Activated naive CD4-positive, alpha-beta T cell treated with anti-CD3 and anti-CD28 coated beads, Interleukin-2, amount 50 U/mL, for 24 hours (primary cell): ENCODE data around the gene SNX13.
"Not testable (repeated sequence)": the region's sequence is repeated elsewhere in the genome, so short reads cannot be mapped to it uniquely, and the experiment has no call there.

ENCODE experiments used
- H3K27ac Mint-ChIP-seq: one replicate; pipeline ENCODE4 v1.8.0; 2021; ENCODE audit warnings: mild to moderate bottlenecking, mixed read lengths
- H3K27me3 Mint-ChIP-seq: one replicate; pipeline ENCODE4 v1.8.0; 2021; ENCODE audit warnings: mixed read lengths
- H3K36me3 Mint-ChIP-seq: one replicate; pipeline ENCODE4 v1.8.0; 2021; ENCODE audit warnings: mixed read lengths
- H3K4me1 Mint-ChIP-seq: one replicate; pipeline ENCODE4 v1.8.0; 2021; ENCODE audit warnings: mixed read lengths
- H3K4me3 Mint-ChIP-seq: one replicate; pipeline ENCODE4 v1.8.0; 2021; ENCODE audit warnings: mild to moderate bottlenecking, mixed read lengths
- H3K9me3 Mint-ChIP-seq: one replicate; pipeline ENCODE4 v1.8.0; 2021; ENCODE audit warnings: mixed read lengths

The SNX13 gene

DNA sequence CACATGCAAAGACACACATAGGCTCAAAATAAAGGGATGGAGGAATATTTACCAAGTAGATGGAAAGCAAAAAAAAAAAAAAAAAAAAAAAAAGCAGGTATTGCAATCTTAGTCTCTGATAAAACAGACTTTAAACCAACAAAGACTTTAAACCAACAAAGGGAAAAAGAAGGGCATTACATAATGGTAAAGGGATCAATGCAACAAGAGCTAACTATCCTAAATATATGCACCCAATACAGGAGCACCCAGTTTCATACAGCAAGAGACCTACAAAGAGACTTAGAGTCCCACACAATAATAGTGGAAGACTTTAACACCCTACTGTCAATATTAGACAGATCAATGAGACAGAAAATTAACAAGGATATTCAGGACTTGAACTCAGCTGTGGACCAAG is 131.1 kb downstream of the SNX13 start:
- H3K4me3 Mint-ChIP-seq, H3K27ac Mint-ChIP-seq, H3K27me3 Mint-ChIP-seq, H3K9me3 Mint-ChIP-seq: not testable (repeated sequence)
- Mint-ChIP-seq H3K4me1 (peaks cover 19% of the 10 kb centered on the region), H3K36me3 (peaks cover 52% of the 10 kb centered on the region)

DNA sequence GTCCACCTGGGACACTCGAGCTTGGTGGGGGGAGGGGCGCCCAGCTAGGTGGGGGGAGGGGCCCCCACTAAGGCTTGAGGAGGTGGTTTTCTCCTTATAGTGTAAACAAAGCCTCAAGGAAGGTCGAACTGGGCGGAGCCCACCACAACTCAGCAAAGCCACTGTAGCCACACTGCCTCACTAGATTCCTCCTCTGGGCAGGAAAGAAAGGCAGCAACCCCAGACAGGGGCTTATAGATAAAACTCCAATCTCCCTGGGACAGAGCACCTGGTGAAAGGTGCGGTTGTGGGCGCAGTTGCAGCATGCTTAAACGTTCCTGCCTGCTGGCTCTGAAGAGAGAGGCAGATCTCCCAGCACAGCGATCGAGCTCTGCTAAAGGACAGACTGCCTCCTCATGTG is 133.1 kb downstream of the SNX13 start:
- H3K9me3 Mint-ChIP-seq = no peaks in the 10 kb centered on the region
- H3K27me3 Mint-ChIP-seq = no peaks in the 10 kb centered on the region
- H3K36me3 Mint-ChIP-seq = peaks cover 46% of the 10 kb centered on the region
- no peak overlapping the region for H3K27ac Mint-ChIP-seq
- peaks cover 19% of the 10 kb centered on the region for H3K4me1 Mint-ChIP-seq
- no peak overlapping the region for H3K4me3 Mint-ChIP-seq

DNA sequence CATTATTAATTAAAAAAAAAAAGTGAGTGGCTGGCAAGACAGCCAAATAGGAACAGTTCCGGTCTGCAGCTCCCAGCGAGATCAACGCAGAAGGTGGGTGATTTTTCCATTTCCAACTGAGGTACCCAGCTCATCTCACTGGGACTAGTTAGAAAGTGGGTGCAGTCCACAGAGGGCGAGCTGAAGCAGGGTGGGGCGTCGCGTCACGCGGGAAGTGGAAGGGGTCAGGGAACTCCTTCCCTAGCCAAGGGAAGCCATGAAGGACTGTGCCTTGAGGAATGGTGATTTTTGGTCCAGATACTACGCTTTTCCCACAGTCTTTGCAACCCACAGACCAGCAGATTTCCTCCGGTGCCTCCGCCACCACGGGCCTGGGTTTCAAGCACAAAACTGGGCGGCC is 133.7 kb downstream of the SNX13 start:
- H3K27ac Mint-ChIP-seq = no peak overlapping the region
- no peaks in the 10 kb centered on the region for H3K9me3 Mint-ChIP-seq
- H3K4me1 Mint-ChIP-seq = peaks cover 19% of the 10 kb centered on the region
- H3K4me3 Mint-ChIP-seq = no peak overlapping the region
- no peaks in the 10 kb centered on the region for H3K27me3 Mint-ChIP-seq
- peaks cover 44% of the 10 kb centered on the region for H3K36me3 Mint-ChIP-seq

DNA sequence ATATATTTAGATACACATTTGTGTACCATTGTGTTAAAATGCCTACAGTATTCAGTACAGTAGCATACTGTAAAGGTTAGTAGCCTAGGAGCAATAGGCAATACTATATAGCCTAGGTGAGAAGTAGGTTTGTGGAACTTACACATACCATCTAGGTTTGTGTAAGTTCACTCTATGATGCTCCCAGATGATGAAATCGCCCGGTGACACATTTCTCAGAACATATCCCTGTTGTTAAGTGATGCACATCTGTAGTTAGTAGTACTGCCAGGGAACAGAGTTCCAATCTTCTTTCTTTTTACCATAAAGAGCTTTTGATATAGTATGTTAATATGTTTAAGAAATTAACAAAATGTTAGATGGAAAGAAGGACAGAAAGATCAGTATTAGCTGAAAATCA is 138.2 kb downstream of the SNX13 start:
- Mint-ChIP-seq H3K27ac (no peak overlapping the region), H3K4me3 (no peak overlapping the region), H3K36me3 (peaks cover 39% of the 10 kb centered on the region), H3K9me3 (no peaks in the 10 kb centered on the region), H3K27me3 (no peaks in the 10 kb centered on the region), H3K4me1 (no peaks in the 10 kb centered on the region)

DNA sequence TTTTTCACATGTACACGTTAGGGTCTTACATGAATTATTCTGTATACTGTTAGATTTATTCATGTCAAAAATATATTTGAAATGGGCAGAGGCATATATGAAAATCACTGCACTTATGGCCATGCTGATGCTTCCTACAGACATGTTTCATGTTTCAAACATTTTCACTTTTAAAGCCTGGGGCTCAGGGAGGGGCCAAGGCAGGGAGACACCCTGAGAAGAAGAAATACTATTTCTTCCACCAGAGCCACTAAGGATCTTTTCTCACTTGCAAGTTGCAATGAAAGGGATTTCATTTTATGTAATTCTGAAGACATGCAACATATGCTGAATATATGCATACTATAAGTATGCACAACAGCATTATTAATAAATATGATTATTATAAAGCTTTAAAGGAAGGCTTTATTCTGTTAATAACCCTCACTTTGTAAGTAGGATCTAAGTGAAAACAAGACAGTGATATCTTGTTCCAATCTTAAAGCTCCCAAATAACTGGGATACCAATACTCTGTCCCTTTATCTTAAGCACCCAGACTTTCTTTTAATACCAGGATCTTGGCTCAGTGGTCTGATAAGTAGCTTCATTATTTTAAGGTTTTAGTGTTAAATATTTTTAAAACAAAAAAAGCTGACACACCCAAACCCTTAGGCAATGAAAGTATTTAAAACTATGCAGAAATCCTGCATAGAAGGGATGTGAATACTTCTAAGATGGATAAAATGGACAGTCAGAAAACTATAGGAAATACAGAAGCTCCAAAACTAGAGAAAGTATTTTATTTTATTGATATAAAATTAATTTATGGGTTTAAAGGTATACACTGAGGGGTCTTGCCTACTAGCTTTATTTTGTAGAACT is 148.0 kb downstream of the SNX13 start:
- H3K9me3 Mint-ChIP-seq = no peaks in the 10 kb centered on the region
- H3K27me3 Mint-ChIP-seq = no peaks in the 10 kb centered on the region
- H3K36me3 Mint-ChIP-seq = peaks cover 3% of the 10 kb centered on the region
- H3K4me3 Mint-ChIP-seq = no peak overlapping the region
- H3K4me1 Mint-ChIP-seq = no peaks in the 10 kb centered on the region
- H3K27ac Mint-ChIP-seq = no peak overlapping the region

DNA sequence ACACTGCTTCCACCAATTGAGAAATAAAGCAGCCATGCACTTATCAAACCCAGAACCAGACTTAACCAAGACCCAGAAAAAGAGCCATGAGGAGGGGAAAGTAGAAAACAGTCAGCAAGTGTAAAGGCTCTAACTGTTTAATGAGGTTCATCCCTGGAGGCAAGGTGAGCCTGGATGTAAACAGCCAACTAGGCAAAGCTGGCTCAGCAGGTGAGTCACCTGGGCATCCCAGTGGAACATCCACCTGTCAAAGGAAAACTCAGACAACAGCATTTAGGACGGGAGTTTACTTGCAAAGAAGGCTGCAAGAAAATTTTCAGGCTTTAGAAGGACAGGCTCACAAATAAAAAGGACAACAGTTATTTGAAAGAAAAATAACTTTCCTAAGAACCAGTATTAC is 153.0 kb downstream of the SNX13 start:
- no peaks in the 10 kb centered on the region for H3K27me3 Mint-ChIP-seq
- no peak overlapping the region for H3K4me3 Mint-ChIP-seq
- no peak overlapping the region for H3K27ac Mint-ChIP-seq
- H3K9me3 Mint-ChIP-seq = no peaks in the 10 kb centered on the region
- peaks cover 4% of the 10 kb centered on the region for H3K36me3 Mint-ChIP-seq
- H3K4me1 Mint-ChIP-seq = no peaks in the 10 kb centered on the region

DNA sequence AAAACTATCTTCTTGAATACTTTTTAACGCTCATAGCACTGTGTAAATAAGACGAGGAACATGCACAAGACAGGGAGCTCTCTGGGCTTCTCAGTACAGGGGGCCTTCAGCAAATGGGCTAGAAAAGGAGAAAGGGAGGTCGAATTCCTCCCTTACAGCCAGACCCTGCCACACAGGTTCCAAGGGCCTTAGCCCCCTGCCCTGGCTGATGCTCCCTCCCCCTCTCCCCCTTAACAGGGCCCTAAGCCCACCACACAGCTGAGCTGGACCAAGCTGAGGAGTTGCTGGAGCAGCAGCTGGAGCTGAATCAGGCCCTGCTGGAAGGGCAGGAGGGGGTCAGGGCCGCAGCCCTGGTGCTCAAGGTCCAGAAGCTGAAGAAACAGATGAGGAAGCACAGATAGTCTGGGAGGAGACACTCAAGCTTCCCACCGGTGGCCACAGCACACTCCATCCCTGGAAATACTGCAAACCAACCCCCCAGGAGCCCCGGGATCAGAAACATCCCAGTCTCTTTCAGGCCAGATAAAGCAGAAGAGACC is 153.9 kb downstream of the SNX13 start:
- Mint-ChIP-seq H3K9me3 (no peaks in the 10 kb centered on the region), H3K4me3 (no peak overlapping the region), H3K4me1 (no peaks in the 10 kb centered on the region), H3K27me3 (no peaks in the 10 kb centered on the region), H3K27ac (peak overlapping the region; percentile 41), H3K36me3 (peaks cover 4% of the 10 kb centered on the region)

DNA sequence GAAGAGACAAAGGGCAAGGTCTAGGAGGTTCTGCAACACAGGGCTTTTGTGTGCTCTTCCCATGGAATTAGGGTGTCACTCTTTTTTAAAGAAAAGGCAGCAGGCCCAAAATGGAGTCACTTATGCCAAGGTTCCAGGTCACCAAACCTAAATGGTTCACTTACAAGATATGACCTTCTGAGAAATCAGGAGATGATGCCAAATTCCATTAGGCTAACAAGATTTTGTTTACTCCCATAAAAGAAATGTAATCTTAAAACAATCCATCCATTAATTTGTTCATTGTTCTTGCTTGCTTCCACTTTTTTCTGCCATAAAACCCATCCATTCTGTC is 158.1 kb downstream of the SNX13 start:
- Mint-ChIP-seq H3K27ac (no peak overlapping the region), H3K9me3 (no peaks in the 10 kb centered on the region), H3K36me3 (peaks cover 4% of the 10 kb centered on the region), H3K4me3 (no peak overlapping the region), H3K27me3 (no peaks in the 10 kb centered on the region), H3K4me1 (no peaks in the 10 kb centered on the region)

DNA sequence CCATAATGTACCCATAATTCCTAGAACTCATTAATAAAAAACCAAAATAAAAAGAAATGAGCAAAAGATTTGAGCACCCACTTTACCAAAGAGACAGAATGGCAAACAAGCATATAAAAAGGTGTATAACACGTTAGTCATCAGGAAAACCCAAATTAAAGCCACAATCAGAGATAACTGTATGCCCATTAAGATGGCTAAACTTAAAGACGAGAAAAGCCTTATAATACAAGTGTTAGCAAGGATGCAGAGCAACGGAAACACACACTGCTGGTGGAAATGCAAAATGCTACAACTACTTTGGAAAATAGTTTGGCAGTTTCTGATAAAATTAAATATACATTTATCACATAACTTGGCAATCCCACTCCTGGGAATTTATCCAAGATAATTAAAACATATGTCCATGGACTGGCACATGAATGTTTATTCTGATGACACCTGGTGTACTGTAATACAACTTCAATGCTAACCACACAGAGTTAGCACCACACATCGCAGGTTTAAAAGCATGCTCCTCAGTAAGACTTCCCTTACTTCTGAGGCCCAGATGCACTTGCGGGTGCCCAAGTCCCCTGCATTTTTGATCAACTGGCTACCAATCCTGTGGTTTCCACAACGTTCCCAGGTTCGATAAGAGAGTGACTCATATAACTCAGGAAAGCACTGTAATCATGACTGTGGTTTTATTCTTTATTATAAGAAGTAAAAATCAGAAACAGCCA is 158.6 kb downstream of the SNX13 start:
- Mint-ChIP-seq H3K9me3 (no peaks in the 10 kb centered on the region), H3K27me3 (no peaks in the 10 kb centered on the region), H3K27ac (no peak overlapping the region), H3K4me1 (no peaks in the 10 kb centered on the region), H3K36me3 (peaks cover 4% of the 10 kb centered on the region), H3K4me3 (no peak overlapping the region)

DNA sequence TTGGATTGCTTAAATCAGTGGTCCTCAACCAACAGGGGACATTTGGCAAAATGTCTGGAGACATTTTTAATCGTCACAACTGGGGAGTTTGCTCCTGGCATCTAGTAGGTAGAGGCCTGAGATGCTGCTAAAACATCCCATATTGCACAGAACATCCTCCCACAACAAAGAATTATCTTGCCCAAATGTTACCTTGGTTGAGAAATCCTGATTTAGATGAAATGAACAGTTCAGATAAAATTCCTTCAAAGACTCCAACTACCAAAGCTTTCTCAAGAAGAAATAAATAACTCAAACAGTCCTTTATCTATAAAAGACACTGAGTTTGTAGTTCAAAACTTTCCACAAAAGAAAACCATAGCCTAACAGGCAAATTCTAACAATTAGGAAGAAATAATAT is 160.9 kb downstream of the SNX13 start:
- no peak overlapping the region for H3K4me3 Mint-ChIP-seq
- no peaks in the 10 kb centered on the region for H3K27me3 Mint-ChIP-seq
- H3K36me3 Mint-ChIP-seq = peaks cover 3% of the 10 kb centered on the region
- H3K27ac Mint-ChIP-seq = no peak overlapping the region
- H3K4me1 Mint-ChIP-seq = no peaks in the 10 kb centered on the region
- H3K9me3 Mint-ChIP-seq = no peaks in the 10 kb centered on the region

DNA sequence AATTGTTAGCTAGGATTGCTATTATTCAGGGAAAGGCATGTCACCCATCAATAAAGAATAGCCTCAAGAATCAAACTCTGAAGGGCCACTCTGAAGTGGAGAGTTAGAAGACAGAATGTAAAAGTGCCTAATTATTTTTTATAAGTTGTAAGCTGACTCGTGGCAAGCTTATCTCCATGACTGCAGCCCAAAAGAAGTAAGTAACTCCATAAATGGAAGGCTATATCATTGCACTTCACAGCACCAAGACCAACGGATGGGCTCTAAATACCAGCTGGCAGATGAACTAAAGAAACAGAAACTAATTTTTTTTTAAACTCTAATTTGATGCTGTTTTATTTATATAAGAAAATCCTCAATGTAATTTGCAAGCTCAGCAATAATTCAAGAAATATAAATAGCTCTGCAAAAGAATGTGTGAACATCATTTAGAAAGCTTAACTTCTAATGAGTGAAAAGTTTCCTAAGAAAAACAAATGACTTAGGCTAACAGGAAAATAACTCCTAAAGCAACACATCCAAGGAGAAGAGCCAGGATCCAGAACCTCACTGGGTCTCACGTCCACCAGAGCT is 165.5 kb downstream of the SNX13 start:
- H3K27me3 Mint-ChIP-seq = no peaks in the 10 kb centered on the region
- H3K9me3 Mint-ChIP-seq = no peaks in the 10 kb centered on the region
- no peak overlapping the region for H3K27ac Mint-ChIP-seq
- H3K36me3 Mint-ChIP-seq = peaks cover 3% of the 10 kb centered on the region
- H3K4me1 Mint-ChIP-seq = no peaks in the 10 kb centered on the region
- no peak overlapping the region for H3K4me3 Mint-ChIP-seq

DNA sequence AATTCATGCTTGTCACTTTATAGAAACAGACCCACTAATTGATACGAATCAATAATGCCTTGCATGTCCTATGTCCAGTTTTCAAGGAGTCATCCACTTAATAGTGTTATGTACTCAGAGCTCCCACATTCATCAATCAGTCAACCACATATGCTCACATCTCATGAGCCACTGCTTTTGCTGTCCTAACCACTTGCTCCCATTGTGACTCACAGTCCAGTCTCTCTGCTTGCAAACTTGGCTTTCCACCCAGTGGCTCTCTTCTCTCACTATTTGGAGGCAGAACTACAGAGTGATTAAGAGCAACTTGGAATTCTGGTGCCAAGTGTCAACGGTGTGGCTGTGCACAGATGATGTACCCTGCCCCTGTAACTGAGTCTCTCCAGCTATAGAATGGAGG is 166.0 kb downstream of the SNX13 start:
- no peaks in the 10 kb centered on the region for H3K9me3 Mint-ChIP-seq
- peaks cover 4% of the 10 kb centered on the region for H3K36me3 Mint-ChIP-seq
- no peak overlapping the region for H3K27ac Mint-ChIP-seq
- H3K27me3 Mint-ChIP-seq = no peaks in the 10 kb centered on the region
- H3K4me3 Mint-ChIP-seq = no peak overlapping the region
- H3K4me1 Mint-ChIP-seq = no peaks in the 10 kb centered on the region

DNA sequence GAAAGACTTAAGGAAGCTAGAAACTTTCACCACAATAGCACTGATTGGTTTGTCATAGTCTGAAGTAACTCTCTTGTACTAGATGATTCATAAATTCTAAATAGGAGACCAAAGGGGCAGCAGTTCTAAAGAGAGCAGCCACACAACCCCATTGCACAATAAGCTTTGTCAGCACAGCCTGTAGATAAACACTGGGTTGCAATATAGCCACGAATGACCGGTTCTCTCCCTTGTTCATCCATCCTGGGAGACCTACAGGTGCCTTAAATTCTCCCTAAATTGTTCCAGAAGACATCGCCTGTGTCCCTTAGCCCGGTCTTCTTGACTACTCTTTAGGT is 167.0 kb downstream of the SNX13 start:
- Mint-ChIP-seq H3K9me3 (no peaks in the 10 kb centered on the region), H3K4me3 (no peak overlapping the region), H3K4me1 (no peaks in the 10 kb centered on the region), H3K36me3 (peaks cover 4% of the 10 kb centered on the region), H3K27ac (no peak overlapping the region), H3K27me3 (no peaks in the 10 kb centered on the region)

DNA sequence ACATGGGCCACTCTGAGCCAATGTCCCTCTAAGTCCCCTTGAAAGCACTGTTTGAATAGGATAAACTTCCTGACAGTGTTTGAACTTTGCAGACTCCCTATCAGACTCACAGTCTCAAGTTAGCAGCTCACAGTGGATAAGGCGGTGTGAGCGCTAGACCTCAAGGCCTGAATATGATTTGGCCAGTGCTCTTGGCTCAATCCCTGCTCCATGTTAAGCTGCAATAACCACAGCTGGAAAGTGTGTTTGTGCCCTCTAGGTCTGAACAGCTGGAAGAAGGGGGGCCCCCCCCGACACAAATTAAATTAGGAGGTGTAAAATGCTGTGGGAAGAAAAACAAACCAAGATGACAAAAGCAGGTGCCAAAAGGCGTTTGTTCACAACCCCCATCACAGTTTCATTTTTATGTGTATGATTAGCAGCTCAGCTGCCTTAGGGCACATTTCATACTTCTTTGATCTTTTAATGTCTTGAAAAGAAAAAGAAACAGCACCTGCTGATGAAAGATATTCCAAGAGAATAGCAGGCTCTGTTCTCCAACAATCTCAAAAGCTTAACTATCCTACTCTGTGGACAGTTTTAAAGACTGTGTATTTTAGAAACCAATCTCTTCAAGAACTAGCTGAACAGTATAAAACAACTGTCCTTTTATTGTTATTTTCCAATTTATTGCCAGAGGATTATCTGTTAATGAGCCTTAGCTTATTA is 167.6 kb downstream of the SNX13 start:
- H3K27ac Mint-ChIP-seq = no peak overlapping the region
- H3K9me3 Mint-ChIP-seq = no peaks in the 10 kb centered on the region
- H3K4me3 Mint-ChIP-seq = no peak overlapping the region
- H3K27me3 Mint-ChIP-seq = no peaks in the 10 kb centered on the region
- peaks cover 4% of the 10 kb centered on the region for H3K36me3 Mint-ChIP-seq
- no peaks in the 10 kb centered on the region for H3K4me1 Mint-ChIP-seq

DNA sequence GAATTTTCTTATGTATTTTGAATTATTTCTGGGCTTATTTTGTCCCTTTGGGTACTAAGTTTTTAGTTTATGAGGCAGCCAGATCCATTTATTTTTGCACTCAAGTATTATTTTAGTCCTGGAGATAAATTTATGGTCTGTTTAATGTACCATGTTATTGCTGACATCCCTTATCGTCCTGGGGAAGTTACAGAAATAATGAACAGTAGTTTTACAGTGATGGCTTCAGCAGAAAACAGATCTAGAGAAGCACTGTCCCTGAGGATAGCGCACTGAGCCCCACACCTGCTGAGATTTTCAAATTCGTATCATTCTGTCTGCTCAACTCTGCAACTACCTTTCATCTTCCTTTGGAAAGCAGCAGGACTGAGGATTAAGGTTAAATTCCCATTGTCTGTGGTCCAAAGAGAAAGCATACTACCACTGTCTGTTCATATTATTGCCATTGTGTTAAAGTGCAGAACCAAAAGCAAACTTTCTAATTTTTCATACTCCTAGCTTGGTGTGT is 168.3 kb downstream of the SNX13 start:
- Mint-ChIP-seq H3K4me1 (no peaks in the 10 kb centered on the region), H3K36me3 (peaks cover 4% of the 10 kb centered on the region), H3K4me3 (no peak overlapping the region), H3K9me3 (no peaks in the 10 kb centered on the region), H3K27ac (no peak overlapping the region), H3K27me3 (no peaks in the 10 kb centered on the region)
